Measurements from ENCODE around the gene PLCL1.

DNA sequence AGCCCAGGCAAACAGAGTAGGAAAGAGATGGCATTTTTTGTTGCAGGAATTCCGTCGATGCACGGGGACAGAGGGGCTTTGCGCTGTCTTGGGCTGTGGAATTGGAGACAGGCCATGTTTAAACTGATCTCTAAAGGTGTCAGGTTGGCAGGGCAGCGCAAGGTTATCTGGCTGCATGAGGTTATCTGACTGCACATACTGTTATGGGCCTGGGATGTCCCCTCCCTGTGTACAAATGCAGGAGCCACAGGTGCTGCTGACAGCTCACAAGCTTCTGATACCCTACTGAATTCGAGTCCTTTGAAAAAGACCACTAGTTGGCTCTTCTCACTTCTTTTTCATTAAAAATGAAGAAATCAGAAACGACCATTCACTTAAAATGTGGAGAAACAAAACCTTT lies 255.4 kb downstream of the PLCL1 start:
- TF ChIP-seq, protein P1, sequence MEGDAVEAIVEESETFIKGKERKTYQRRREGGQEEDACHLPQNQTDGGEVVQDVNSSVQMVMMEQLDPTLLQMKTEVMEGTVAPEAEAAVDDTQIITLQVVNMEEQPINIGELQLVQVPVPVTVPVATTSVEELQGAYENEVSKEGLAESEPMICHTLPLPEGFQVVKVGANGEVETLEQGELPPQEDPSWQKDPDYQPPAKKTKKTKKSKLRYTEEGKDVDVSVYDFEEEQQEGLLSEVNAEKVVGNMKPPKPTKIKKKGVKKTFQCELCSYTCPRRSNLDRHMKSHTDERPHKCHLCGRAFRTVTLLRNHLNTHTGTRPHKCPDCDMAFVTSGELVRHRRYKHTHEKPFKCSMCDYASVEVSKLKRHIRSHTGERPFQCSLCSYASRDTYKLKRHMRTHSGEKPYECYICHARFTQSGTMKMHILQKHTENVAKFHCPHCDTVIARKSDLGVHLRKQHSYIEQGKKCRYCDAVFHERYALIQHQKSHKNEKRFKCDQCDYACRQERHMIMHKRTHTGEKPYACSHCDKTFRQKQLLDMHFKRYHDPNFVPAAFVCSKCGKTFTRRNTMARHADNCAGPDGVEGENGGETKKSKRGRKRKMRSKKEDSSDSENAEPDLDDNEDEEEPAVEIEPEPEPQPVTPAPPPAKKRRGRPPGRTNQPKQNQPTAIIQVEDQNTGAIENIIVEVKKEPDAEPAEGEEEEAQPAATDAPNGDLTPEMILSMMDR (IDR thresholded peaks at IDR 0.05), result no peak
- TF ChIP-seq POLR2A (IDR thresholded peaks at IDR 0.05), result no peak

Measured in esophagus squamous epithelium (tissue), 4 donors.